ENCODE results near the gene TAPBP.
"Not testable (repeated sequence)": the region's sequence is repeated elsewhere in the genome, so short reads cannot be mapped to it uniquely, and the experiment has no call there.

The TAPBP gene

DNA sequence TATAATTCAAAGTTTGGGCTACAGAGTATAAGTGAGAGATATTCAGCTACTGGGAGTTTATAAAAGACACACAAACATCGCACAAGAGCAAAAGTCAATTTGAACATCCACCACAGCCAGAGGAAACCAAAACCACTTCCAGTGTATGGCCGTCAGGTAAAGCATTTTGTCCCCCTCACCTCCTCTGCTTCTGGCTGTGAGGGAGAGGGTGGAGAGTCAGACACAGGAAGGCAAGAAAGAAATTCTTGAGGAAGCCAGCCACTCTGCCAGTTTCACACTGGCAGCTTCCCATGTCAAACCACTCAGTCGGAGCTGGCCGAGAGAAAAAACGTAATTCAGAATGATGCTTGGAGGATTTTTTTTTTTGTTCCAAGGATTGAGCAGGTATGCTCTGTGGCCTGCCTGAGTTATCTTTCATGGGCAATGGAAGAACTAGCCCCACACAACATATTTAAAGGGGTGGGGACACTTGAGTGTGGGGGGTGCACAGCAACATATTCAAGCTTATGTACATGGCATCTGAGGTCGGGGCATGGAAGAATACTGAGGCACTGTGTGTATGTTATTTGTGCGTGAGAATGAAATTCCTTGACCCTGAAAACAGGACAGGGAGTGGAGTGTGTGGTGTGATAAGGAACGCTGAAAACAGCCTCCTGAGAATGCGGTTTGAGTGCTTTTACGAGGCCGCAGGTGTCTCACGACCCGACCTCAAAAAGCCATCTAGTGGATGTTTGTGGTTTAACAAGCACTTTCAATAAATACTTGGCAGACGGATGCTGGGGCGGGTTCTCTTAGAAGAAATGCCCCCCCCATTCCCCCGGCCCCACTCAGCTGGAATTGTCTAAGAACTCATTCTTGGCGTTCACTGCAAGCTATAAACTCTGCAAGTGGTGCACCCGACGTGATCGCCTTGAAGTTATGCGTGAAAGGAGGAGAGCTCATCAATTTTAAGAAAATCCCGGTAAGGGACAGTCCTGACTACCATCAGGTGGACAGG is 31.1 kb upstream of the TAPBP start:
- no peak overlapping the region for H3K4me3 ChIP-seq (ENCODE audit: low read depth, low read length)
- TF ChIP-seq, protein P1, sequence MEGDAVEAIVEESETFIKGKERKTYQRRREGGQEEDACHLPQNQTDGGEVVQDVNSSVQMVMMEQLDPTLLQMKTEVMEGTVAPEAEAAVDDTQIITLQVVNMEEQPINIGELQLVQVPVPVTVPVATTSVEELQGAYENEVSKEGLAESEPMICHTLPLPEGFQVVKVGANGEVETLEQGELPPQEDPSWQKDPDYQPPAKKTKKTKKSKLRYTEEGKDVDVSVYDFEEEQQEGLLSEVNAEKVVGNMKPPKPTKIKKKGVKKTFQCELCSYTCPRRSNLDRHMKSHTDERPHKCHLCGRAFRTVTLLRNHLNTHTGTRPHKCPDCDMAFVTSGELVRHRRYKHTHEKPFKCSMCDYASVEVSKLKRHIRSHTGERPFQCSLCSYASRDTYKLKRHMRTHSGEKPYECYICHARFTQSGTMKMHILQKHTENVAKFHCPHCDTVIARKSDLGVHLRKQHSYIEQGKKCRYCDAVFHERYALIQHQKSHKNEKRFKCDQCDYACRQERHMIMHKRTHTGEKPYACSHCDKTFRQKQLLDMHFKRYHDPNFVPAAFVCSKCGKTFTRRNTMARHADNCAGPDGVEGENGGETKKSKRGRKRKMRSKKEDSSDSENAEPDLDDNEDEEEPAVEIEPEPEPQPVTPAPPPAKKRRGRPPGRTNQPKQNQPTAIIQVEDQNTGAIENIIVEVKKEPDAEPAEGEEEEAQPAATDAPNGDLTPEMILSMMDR (IDR thresholded peaks at IDR 0.05; ENCODE audit: control insufficient read depth, extremely low read depth, insufficient read depth): peak; percentile 53
- DNase-seq (ENCODE audit: low read depth): peak; percentile 62

DNA sequence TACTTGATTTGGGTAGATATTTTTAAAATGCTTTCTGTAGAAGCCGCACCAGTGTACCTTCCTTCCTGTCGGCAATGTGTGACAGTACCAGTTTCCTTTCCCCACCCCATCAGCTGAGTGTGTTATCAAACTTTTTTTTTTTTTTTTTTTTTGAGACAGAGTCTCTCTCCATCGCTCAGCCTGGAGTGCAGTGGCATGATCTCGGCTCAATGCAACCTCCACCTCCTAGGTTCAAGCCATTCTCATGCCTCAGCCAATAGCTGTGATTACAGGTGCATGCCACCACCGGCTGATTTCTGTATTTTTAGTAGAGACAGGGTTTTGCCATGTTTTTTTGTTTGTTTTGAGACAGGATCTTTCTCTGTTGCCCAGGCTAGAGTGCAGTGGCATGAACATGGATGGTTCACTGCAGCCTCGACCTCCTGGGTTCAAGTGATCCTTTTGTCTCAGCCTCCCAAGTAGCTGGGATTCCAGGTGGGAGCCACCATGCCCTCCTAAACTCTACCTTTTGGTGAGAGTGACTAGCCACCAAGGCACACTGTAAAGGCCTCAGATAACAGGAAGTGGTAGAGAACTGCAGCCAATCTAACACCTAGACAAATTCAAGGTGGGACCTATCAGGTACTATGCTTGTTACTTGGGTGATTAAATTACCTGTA is 30.2 kb upstream of the TAPBP start:
- no peak for DNase-seq (ENCODE audit: low read depth)
- no peak overlapping the region for H3K4me3 ChIP-seq (ENCODE audit: low read depth, low read length)
- TF ChIP-seq, protein P1 (IDR thresholded peaks at IDR 0.05; ENCODE audit: control insufficient read depth, extremely low read depth, insufficient read depth): no peak

DNA sequence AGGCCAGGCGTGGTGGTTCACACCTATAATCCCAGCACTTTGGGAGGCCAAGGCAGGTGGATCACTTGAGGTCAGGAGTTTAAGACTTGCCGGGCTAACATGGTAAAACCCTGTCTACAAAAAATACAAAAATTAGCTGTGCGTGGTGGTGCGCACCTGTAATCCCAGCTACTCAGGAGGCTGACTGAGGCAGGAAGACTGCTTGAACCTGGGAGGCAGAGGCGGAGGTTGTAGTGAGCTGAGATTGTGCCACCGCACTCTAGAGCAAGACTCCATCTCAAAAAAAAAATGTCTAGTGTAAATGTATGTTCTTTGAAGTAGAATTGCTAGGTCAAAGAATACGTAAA is 29.7 kb upstream of the TAPBP start:
- H3K4me3 ChIP-seq (ENCODE audit: low read depth, low read length); DNase-seq (ENCODE audit: low read depth): not testable (repeated sequence)

DNA sequence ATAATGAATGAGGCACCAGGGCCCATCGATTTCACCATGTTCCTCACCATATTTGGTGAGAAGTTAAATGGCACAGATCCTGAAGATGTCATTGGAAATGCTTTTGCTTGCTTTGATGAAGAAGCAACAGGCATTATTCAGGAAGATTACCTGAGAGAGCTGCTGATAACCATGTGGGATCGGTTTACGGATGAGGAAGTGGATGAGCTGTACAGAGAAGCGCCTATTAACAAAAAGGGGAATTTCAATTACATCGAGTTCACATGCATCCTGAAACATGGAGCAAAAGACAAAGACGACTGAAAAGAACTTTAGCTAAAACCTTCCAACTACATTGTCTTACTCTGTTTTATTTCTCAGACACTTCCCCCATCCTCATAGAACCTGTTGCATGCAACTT is 25.3 kb upstream of the TAPBP start:
- no peak for DNase-seq (ENCODE audit: low read depth)
- TF ChIP-seq, protein P1 (IDR thresholded peaks at IDR 0.05; ENCODE audit: control insufficient read depth, extremely low read depth, insufficient read depth): no peak
- no peak overlapping the region for H3K4me3 ChIP-seq (ENCODE audit: low read depth, low read length)

DNA sequence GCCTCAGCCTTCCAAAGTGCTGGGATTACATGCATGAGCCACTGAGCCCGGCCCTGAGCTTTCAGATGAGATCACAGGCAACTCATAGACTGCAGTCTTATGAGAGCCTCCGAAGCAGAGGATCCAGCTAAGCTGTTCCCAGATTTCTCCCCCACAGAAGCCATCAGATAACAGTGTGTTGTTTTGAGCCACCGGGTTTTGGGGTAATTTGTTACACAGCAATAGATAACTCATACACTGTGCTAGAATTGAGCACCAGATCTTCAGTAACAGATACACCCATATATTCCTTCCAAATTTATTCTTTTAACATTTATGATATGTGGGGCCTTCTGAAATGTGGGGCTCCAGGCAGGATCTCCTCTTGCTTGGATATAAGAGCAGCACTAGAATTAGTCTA is 22.6 kb upstream of the TAPBP start:
- no peak overlapping the region for H3K4me3 ChIP-seq (ENCODE audit: low read depth, low read length)
- TF ChIP-seq, protein P1 (IDR thresholded peaks at IDR 0.05; ENCODE audit: control insufficient read depth, extremely low read depth, insufficient read depth): no peak
- no peak for DNase-seq (ENCODE audit: low read depth)

DNA sequence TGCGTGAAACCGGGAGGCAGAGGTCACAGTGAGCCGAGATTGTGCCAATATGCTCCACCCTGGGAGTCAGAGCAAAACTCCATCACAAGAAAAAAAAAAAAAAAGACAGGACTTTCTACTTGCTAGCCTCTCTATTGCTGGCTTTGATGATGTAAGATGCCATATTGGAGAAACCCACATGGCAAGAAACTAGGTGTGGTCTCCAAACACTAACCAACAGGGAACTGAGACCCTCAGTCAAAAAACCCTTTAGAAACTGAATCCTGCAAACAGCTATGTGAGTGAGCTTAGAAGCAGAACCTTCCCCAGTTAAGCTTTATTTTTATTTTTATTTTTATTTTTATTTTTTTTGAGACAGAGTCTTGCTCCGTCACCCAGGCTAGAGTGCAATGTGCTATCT is 22.0 kb upstream of the TAPBP start:
- no peak for DNase-seq (ENCODE audit: low read depth)
- TF ChIP-seq, protein P1 (IDR thresholded peaks at IDR 0.05; ENCODE audit: control insufficient read depth, extremely low read depth, insufficient read depth): no peak
- H3K4me3 ChIP-seq (ENCODE audit: low read depth, low read length): no peak overlapping the region

DNA sequence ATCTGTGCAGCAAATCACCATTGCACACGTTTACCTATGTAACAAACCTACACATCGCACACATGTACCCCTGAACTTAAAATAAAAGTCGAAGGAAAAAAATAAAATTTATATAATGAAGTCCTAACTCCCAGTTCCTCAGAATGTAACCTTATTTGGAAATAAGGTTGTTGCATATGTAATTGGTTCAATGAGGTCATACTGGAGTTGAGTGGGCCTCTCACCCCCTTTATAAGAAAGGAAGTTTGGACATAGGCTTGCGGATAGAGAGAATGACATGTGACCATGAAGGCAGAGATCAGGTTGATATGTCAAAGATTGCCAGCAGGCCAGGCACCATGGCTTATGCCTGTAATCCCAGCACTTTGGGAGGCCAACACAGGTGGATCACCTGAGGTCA is 19.8 kb upstream of the TAPBP start:
- TF ChIP-seq, protein P1 (IDR thresholded peaks at IDR 0.05; ENCODE audit: control insufficient read depth, extremely low read depth, insufficient read depth): no peak
- no peak for DNase-seq (ENCODE audit: low read depth)
- H3K4me3 ChIP-seq (ENCODE audit: low read depth, low read length): no peak overlapping the region
